Embryonic facial prominence (tissue), 1 donor: ENCODE data around the gene MEAK7.

Experiments
- DNase-seq: peaks from one replicate; pipeline ENCODE4 v3.0.0-alpha.2; 2016; ENCODE audit errors: extremely low spot score

MEAK7 gene

DNA sequence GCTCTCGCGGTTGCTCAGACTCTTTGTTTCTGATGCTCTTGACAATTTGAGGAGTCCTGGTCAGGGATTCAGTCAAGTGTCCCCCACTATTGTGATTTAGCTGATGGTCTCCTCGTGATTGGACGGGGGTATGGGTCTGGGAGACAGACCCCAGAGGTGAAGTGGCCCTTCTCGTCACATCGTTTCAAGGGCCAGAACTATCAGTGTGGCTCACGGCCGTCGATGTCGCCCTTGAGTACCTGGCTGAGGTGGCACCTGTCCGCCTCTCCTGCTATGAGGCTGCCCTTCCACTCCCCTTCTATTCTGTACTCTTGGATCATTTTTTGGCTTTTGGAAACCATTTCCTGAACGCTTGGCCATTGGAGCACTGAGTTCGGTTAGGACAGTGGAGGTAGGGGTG is 7.4 kb upstream of the MEAK7 start:
- DNase-seq, result no peak

DNA sequence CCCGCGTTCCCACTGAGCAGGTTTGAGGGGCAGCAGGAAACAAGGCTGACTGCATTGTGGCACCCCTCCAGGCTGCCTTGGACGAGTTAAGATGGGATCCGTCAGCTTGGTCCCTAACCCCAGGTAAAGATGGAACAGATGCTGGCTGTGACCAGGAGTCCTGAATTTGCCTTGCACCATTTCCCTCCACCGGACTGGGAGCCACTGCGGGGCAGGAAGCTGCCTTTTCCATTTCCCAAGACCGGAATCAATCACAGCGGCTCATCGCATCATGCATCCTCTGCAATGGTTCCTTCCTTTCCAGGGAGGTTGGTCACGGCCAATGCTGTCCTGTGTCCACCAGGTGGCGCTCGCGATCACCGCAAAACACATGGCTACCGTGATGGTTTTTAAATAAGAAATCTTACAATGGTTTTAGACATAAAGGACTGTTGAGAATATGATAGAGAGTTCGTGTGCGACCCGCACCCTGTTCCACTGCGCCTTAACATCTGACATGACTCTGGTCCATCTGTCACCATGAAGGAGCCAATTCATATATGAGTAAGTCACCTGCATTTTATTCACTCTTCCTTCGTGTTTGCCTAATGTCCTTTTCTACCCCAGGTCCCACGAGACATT is 6.8 kb upstream of the MEAK7 start:
- peak; percentile 71 for DNase-seq

DNA sequence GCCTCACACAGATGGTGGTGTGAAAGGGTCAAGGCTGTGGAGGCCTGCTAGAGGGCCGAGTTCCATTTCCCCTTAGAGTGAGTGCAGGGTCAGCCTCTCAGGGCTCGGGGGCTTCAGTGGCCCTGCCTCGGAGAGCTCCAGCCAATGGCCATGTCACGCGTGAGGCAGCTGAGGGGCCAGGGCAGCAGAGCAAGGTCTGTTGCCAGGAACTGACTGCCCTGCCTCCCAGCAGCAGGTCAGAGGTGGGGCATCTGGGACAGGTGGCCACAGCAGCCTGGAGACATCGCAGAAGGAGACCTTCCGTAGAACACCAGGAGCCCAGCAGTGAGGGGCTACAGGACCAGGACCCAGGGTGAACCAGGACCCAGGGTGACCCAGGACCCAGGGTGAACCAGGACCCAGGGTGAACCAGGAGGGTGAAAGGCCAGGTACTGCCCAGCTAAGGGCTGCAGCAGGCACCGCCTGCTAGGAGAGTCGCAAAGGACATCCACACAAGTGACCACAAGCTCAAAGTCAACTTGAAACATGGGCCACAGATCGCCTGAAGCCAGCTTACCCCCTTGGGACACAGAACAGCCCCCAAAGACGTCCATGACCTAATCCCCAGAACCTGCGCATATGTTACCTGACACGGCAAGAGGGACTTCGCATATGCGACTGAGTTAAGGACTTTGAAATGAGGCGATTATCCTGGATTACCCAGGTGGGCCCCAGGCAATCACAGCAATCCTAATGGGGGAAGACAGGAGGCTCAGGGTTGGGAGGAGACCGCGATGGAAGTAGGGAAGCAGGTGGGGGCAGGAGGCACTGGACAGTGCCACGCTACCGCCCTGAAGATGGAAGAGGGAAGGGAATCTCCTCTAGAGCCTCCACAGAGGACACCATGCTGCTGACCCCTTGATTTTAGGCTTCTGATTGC is 4.8 kb upstream of the MEAK7 start:
- no peak for DNase-seq

DNA sequence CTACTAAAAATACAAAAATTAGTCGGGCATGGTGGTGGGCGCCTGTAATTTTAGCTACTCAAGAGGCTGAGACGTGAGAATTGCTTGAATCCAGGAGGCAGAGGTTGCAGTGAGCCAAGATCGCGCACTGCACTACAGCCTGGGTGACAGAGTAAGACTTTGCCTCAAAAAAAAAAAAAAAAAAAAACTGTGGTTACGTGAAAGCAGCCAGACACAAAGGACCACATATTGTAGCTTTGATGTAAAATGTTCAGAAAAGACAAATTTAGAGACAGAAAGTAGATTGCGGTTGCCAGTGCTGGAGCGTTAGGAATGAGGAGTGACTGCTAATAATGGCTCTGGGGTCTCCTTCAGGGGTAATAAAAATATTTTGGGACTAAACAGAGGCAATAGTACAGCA is 4.0 kb upstream of the MEAK7 start:
- no peak for DNase-seq

DNA sequence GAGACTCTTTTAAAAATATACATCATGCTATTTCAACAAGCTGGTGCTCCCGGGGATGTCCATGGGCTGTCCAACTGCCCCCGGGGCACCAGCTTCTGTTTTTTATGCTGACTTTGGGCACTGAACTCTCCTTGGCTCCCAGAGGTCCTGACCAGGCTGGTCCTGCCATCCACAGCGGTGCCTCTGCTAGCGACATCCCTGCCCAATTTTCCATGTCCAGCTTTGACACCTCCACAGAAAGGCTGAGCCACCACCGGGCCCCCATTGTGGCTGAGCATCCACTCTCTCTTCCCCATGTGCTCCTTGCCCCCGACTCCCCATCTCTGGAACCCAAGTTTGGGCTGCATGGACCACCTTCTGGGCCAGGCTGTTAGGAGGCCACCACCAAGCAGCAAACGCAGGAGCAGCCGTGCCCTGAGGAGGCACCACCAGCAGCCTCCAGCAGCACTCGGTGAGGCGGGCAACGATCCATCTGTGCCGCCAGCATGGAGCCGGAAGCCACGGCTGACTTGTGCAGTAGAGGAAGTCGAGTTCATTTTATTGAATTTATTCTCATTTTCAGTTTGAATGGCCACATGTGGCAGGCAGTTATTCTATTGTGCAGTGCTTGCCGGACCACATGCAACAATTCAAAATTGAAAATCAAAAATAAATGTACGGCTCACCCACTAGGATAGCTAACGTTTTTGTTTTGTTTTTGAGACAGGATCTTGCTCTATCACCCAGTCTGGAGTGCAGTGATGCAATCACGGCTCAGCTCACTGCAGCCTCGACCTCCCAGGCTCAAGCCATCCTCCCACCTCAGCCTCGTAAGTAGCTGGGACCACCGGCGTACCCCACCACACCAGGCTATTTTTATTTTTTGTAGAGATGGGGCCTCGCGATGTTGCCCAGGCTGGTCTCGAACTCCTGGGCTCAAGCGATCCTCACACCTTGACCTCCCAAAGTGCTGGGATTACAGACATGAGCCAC is 2.8 kb upstream of the MEAK7 start:
- DNase-seq, result no peak

DNA sequence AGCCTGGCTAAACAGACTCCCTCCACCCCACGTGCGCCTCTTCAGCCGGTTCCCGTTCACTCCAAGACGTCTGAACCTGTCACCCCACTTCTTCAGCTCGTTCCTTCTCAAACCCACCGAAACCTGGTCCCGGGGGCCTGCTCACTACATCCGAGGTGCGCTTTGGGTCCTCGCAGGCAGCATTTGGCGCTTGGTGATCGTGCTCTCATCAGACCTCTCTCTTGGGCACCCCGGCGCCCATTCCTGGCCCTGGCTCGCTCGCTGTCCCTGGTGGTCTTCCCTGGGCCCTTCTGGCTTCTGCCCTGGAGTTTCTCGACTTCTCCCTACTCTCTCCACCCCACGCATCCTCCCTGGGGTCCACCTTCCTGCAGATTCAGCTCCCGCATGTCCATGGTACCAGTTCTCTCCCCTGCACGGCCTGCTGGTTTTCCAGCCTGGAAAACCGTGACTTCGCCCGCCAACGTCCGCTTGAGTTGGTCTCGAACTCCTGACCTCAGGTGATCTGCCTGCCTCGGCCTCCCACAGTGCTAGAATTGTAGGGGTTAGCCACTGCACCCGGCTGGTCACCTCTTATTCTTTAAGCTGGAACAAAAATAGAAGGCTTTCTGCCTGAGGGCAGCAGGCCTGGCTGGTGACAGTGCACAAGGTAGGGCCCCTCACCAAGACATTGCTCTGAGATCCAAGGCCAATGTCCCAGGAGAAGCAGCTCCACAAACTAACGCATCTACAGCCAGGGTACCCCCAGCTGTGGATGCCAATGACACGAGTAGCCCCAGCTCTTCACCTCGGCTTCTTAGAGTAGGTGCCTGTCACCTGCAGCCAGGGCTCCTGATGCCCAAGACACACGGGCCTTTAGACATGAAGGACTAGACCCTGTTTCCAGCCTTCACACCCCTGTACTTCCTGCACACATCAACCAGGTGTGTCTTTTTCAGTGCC is 1.1 kb upstream of the MEAK7 start:
- no peak for DNase-seq

DNA sequence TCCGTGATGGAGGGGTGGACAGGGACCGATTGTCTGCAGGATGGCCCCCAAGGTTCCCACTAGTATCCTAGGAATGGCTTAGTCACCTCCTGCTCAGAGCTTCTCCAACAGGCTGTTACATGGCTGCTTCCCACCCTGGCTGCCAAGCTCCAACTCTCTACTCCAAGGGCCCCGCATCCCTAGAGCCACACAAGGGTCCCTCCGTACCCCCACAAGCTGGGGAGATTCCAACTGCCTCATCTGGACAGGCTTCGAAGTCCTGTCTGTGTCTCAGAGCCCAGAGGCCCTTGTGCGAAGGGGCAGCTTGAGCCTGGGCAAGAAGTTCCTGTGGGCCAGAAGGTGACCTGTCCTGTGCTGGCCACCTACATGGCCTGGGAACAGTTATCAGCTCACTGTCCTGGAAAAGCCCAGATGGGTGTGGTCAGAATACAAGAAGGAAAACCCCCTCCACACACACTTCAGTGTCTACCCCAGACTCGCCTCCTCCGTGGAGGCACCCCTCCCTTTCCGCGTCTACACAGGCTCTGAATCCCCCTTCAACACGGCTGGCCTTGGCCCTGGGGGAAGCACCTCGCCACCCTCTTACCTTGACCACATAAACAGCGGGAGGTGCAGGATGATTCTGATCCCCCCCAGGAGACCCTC is 586 bp downstream of the MEAK7 start:
- DNase-seq, result no peak

DNA sequence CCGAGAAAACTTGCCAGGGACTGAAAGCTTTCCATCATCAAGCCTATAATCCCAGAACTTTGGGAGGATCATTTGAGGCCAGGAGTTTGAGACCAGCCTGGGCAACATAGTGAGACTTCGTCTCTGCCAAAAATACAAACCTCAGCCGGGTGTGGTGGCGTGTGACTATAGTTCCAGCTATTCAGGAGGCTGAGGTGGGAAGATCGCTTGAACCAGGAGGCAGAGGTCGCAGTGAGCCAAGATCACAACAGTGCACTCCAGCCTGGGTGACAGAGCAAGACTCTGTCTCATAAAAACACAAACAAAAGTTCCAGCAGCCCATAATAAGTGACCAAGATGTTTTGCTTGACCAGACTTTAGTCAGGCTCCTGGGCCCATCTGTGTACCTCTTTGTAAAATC is 1.9 kb downstream of the MEAK7 start:
- DNase-seq, result no peak

DNA sequence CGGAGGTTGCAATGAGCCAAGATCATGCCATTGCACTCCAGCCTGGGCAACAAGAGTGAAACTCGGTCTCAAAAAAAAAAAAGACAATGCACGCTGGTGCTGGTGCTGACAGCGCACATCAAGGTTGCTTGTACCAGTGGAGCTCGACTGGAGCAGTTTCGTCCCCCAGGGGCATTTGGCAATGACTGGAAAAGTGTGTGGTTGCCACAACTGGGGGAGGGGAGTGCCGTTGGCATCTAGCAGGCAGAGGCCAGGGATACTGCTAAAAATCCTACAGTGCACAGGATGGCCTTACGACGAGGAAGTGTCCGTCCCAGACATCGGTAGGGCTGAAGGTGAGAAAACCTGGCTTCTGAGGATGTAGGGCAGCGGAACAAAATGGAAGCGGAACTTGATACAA is 2.4 kb downstream of the MEAK7 start:
- DNase-seq, result no peak

DNA sequence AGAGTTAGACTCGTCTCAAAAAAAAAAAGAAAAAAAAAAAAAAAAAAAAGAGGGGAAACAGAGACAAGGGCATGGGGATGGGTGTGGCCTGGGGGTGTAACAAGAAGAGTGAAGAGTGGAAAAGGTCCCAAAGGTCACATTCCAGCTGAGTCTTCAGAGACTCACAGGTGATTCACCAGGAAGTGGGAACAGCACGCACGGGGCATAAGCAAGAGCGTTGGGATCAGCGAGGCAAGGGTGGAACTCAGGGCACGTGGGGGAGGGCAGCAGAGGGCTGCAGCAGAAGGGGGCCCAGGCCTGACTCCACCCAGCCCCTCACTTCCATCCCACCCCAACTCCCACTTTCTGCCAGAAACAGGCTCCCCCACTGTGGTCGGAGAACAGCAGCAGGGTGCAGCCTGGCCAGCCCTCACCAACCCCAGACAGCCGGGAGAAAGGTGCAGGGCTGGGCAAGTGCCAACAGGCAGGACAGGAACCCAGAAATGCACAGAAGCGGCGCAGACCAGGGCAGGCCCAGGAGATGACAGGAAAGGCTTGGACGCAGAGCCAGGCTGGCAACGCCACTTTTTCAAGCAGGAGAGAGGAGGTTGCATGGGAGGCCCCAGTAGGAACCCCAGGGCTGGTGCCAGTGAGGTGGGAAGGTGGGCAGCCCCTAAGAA is 3.3 kb downstream of the MEAK7 start:
- DNase-seq, result no peak

DNA sequence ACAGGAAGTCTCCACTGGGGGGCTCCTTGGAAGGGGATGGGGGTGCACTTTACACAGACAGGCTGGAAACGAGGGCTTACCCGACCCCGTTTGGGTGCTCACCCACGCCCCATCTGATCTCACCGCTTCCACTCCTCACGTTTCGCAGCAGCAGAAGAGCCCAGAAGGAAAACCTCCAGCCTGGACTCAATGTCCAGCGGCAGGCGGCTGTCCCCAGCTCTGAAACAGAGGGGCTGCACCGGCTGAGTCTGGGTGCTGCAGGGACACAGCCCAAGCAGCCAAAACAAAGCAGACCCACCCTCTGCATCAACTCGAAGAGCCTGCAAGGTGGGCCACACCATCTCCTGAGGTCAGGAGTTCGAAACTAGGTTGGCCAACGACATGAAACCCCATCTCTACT is 3.9 kb downstream of the MEAK7 start:
- no peak for DNase-seq

DNA sequence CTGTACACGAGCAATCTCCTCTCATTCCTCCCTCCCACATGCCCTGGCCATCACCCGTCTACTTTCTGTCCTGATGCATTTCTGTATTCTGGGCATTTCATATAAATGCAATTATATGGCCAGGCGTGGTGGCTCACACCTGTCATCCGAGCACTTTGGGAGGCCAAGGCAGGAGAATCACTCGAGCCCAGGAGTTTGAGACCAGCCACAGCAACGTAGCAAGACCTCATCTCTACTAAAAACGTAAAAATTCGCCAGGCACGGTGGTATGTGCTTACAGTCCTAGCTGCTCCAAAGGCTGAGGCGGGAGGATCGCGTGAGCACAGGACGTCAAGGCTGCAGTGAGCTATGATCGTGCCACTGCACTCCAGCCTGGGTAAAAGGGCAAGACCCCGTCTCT is 4.8 kb downstream of the MEAK7 start:
- no peak for DNase-seq

DNA sequence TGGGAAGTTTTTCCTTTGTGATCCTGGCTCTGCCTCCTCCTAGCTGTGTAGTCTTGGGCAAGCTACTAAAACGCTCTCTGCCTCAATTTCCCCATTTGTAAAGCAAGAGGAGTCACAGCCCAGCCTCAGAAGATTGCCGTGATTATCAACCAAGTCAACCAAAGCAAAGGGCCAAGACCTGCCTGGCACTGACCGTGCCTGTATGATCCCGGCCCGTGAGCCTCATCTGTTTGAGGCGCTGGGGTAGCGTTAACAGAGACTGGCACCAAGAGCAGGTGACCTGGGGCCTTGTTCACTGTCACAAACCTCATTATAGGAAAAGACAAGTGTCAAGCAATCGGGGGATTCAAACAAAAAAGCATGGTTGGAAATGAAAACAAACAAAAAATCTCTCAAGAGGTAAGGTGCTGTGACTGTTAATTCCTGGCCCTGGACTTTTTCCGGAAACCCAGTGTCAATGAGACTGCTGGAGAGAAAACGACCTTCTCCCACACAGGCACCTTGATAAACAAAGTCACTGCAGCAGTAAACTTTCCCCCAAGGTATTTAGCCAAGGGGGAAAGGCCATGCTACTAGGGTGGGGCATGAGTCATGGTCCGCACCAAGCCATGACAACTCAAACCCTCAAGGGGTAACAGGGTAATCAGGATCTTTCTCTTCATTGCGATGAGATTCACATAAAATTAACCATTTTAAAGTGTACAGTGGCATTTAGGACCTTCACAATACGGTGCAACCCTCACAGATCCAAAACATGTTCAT is 5.4 kb downstream of the MEAK7 start:
- DNase-seq, result no peak

DNA sequence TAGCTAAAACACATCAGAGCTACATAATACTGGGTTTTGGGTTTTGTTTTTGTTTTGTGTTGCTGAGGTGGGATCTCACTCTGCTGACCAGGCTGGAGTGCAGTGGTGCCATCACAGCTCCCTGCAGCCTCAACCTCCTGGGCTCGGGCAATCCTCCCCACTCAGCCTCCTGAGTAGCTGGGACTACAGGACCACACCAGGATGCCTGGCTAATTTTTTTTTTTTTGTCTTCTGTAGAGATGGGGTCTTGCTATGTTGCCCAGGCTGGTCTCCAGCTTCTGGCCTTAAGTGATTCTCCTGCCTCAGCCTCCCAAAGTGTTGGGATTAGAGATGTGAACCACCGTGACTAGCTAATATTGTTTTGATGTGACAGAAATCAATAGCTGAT is 6.2 kb downstream of the MEAK7 start:
- DNase-seq, result no peak

DNA sequence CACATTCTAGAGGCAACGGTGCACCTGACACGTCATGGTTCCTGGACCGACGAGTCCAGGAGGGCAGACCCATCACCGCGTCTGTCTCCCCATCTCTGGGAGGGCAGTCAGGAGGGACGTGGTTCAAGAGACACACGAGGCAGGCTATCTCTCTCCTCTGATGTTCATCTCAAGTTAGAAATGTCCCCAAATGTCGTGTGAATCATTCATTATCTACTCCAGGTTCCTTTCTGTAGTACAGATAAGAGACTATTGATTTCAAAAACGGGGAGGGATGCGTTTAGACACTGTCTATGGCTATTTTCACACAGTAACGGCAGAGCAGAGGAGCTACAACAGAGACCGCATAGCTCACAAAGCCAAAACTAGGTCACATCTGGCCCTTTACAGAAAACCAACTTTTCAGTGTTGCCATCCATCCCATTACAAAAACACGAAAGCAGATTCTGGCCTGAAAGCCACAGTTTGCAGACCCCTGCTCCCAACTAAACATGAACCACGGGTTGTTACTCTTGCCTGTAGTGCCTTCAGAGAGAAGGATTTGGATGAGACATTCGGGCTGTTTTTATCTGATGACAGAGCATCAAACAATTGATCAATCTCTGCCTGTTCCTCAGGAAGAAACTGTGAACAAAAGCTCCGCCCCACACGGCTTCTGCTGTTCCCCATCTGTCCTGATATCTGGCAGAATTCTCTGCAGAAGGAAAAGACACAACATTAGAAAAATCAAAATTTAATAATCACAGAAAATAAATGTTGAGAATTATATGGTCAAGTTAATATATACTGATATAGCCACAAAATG is 6.8 kb downstream of the MEAK7 start:
- DNase-seq, result no peak

DNA sequence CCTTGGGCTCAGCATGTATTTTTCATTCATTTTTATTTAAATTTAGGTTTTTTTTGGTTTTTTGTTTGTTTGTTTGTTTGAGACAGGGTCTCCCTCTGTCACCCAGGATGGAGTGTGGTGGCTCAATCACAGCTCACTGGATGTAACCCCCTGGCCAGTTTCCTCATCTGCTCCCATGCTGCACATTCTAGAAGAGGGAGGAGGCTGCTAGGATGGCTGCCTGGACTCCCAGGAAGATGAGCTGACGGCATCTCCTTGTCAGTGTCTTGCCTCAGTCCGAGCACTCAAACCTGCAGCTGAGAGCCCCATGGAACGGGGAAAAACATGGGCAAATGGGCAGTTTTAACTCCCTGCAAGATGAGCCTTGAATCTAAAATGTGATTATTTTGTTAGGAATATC is 7.5 kb downstream of the MEAK7 start:
- no peak for DNase-seq

DNA sequence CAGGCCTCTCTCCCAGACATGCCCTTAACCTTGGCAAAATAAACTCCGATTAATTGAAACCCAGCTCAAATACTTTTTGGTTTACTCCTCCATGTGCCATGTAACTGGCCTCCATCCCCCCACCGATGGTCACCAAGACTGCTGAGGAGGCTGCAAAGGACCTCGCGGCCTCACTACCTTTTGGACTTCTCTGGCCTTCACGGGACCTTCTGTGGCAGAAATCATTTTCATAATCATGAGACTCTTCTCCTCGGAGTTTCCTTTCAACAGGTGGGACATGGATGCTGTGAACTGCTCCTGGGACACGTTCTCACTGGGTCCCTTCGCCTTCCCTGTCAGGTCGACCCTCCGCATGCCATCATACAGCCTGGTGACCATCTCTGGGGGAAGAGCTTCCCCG is 9.0 kb downstream of the MEAK7 start:
- DNase-seq, result no peak

DNA sequence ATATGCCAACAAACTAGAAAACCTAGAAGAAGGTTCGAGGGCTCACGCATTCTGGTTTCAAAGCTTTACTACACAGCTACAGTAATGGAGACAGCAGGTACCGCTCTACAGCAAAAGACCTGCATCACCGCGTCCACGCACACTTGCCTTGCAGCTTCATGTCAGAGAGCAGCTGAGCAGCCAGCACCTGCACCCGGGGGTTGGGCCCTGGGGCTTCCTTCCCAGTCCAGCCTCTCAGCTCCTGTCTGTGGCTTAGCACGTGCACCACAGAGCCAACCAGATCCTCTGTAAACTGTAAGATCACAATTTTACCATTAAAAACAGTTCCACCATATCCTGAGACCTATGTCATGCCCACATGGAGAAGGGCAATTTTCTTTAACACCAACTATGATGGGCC is 15.3 kb downstream of the MEAK7 start:
- DNase-seq, result no peak

DNA sequence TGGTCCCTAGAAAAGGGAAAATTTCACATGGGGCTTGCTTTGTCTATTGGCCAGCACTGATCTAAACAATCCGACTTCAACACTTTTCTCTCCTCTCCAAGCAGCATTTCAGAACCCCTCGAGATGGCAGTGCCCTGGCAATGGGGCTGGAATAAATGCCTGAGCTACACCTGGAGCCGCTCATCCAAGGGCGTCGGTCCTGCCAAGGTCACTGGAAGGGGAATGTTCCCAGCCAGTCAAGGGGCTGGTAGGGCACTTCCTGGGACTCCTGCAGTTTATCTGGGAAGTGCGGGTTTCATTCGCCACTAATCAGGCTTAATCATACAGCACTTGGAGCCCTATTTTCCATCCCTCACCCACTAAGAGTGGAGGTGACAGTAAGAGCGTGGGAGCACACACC is 17.1 kb downstream of the MEAK7 start:
- DNase-seq, result no peak
